ENCODE measurements around the gene CFHR2. TPM values are rescaled to one million over a fixed set of nuclear protein-coding genes. Genes with fewer than 3 reads are reported as not detected.

CFHR2 gene
- total and polyA plus RNA-seq, 2 of the 8 experiments (the other 6 are each of a cell fraction or from before 2014, with no cell fraction given), result not detected

DNA sequence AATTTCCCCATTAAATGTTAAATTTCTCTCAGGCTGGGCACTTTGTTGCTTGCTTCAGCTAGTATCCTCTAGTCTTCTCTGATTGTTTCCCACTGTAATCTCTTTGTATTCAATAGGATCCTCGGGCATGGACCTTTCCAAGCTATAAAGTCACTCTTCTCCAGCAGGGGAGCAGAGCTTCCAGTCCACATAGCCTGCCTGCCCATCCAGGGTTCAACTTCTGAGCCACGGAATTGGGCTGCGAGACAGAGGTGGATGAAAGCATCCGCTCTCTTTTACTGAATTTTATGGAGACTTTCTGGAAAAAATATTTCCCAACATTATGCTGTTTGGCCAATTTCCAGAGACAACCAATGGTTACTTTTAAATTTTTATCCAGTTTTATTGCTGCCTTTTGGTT lies 32.7 kb downstream of the CFHR2 start:
- Histone ChIP-seq H2BK15ac (ENCODE audit: low read length) (no peak overlapping the region), H3K18ac (ENCODE audit: extremely low read depth, low read length) (no peak overlapping the region), H3K4me3 (ENCODE audit: extremely low read depth in 1 of 4, insufficient read depth in 2 of 4, low read depth in 3 of 4, low read length in 4 of 4) (no peak overlapping the region), H3K4ac (replicated peaks; ENCODE audit: insufficient read length, low read depth, low read length) (no peak overlapping the region), H3K36me3 (ENCODE audit: control insufficient read depth in 2 of 4, insufficient read depth in 4 of 4, low read length in 3 of 4) (no peaks in the 10 kb centered on the region), H3K4me1 (replicated peaks in 1 of 4; ENCODE audit: control insufficient read depth in 3 of 4, insufficient read depth in 4 of 4, low read length in 3 of 4) (no peaks in the 10 kb centered on the region), H3K14ac (ENCODE audit: insufficient read length) (no peak overlapping the region), H3K27ac (ENCODE audit: low read depth, low read length) (no peak overlapping the region), H3K79me1 (ENCODE audit: low read depth, low read length) (no peaks in the 10 kb centered on the region), H3K79me2 (ENCODE audit: control insufficient read depth in 1 of 2, insufficient read depth in 2 of 2, low read length in 2 of 2) (no peaks in the 10 kb centered on the region), H3K4me2 (ENCODE audit: insufficient read depth in 1 of 2, low read depth in 2 of 2, low read length in 2 of 2) (no peak overlapping the region), H3K23ac (ENCODE audit: insufficient read length) (no peak overlapping the region), H3K56ac (replicated peaks; ENCODE audit: insufficient read length, low read depth, low read length) (no peak overlapping the region), H2BK120ac (replicated peaks; ENCODE audit: low read depth, low read length) (no peak overlapping the region), H2BK5ac (ENCODE audit: low read depth, low read length) (no peak overlapping the region), H2AFZ (ENCODE audit: low read length) (0 out of 2 replicates have a peak overlapping the region, but pooled peaks have one; percentile 22), H2AK5ac (ENCODE audit: low read depth, low read length) (no peak overlapping the region), H2BK20ac (ENCODE audit: low read length) (no peak overlapping the region), H3K27me3 (replicated peaks in 1 of 4; ENCODE audit: control insufficient read depth in 3 of 4, extremely low read depth in 1 of 4, insufficient read depth in 3 of 4, low read length in 3 of 4) (no peaks in the 10 kb centered on the region), H4K8ac (ENCODE audit: extremely low read depth, insufficient read depth, low read length) (no peak overlapping the region), H2BK12ac (ENCODE audit: low read depth, low read length) (no peak overlapping the region), H4K91ac (replicated peaks; ENCODE audit: insufficient read length, low read length) (no peak overlapping the region), H3K23me2 (ENCODE audit: low read depth, low read length) (no peaks in the 10 kb centered on the region; the same call in 1 of the 2 replicates), H4K20me1 (replicated peaks in 1 of 2; ENCODE audit: control insufficient read depth in 1 of 2, insufficient read depth in 2 of 2, low read length in 2 of 2) (no peaks in the 10 kb centered on the region), H3K9ac (replicated peaks in 1 of 4; ENCODE audit: extremely low read depth in 1 of 4, low read depth in 3 of 4, low read length in 3 of 4) (no peak overlapping the region), H3K9me3 (ENCODE audit: insufficient read depth in 2 of 2, low read depth in 1 of 2, low read length in 1 of 2) (no peaks in the 10 kb centered on the region), H4K5ac (ENCODE audit: insufficient read length, low read depth, low read length) (no peak overlapping the region)
- POLR2A ChIA-PET (ENCODE audit: partially characterized antibody), result interaction anchor here (1.6 kb wide), 1 partner anchor 15 kb away, joined by 4 read pairs; no protein-coding TSS in a partner anchor
- DNase-seq (ENCODE audit: low read depth in 1 of 2, low spot score in 2 of 2), result no peak
- FAIRE-seq, result no peak
- CTCF ChIA-PET (ENCODE audit: partially characterized antibody), result interaction anchor here (0.7 to 0.8 kb wide), 2 partner anchors 9 to 232 kb away, joined by 3 read pairs; no protein-coding TSS in a partner anchor
- TF ChIP-seq GABPA (IDR thresholded peaks at IDR 0.05; ENCODE audit: borderline replicate concordance, insufficient read depth, low read length) (no peak), TCF12 (IDR thresholded peaks at IDR 0.05; ENCODE audit: low read depth, low read length) (no peak), RNF2 (IDR thresholded peaks at IDR 0.05; ENCODE audit: borderline replicate concordance, low read depth, low read length, missing control alignments, poor library complexity, severe bottlenecking) (no peak), POLR2A (IDR thresholded peaks at IDR 0.05; ENCODE audit: control extremely low read depth in 1 of 2, low read depth in 2 of 2, low read length in 2 of 2) (no peak), HDAC2 (IDR thresholded peaks at IDR 0.05; ENCODE audit: borderline replicate concordance in 1 of 2, low read depth in 2 of 2, low read length in 2 of 2) (no peak), ASH2L (IDR thresholded peaks at IDR 0.05; ENCODE audit: low read length) (no peak), PHF8 (conservative IDR thresholded peaks at IDR 0.05; ENCODE audit: low read depth, low read length) (no peak), ZNF274 (IDR thresholded peaks at IDR 0.05; ENCODE audit: borderline replicate concordance, extremely low read depth, low read length) (no peak), CEBPB (IDR thresholded peaks at IDR 0.05; ENCODE audit: low read depth, low read length) (no peak)
- TF ChIP-seq, protein P1, sequence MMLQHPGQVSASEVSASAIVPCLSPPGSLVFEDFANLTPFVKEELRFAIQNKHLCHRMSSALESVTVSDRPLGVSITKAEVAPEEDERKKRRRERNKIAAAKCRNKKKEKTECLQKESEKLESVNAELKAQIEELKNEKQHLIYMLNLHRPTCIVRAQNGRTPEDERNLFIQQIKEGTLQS (IDR thresholded peaks at IDR 0.05; ENCODE audit: insufficient read depth, low read depth, low read length), result no peak
- WGBS, 2 experiments (ENCODE audit: extremely low coverage in 1 of 2, insufficient coverage in 1 of 2, insufficient read length in 1 of 2, insufficient replicate concordance in 2 of 2, low coverage in 1 of 2, low lambda C conversion rate in 2 of 2, missing lambda C conversion rate in 1 of 2), result 96% methylated on average over 4 of the region's 4 CpGs; no CpG with 5 or more reads in 1 of the 2 experiments
